GM12801 (cell line): ENCODE data around the gene SELP.

Source experiments
- CTCF ChIP-seq: IDR thresholded peaks from one replicate; pipeline ENCODE4 v1.5.1; 2011; ENCODE audit warnings: control low read depth; ENCODE audit not compliant: insufficient read length; ENCODE audit errors: extremely low read depth

SELP gene

GRCh38 chr1:169576241-169576934 lies 53.5 kb downstream of the SELP start:
- TF ChIP-seq CTCF, result no peak

GRCh38 chr1:169574336-169574735 lies 55.6 kb downstream of the SELP start:
- no peak for TF ChIP-seq CTCF

GRCh38 chr1:169572187-169572586 lies 57.7 kb downstream of the SELP start:
- no peak for TF ChIP-seq CTCF

DNA sequence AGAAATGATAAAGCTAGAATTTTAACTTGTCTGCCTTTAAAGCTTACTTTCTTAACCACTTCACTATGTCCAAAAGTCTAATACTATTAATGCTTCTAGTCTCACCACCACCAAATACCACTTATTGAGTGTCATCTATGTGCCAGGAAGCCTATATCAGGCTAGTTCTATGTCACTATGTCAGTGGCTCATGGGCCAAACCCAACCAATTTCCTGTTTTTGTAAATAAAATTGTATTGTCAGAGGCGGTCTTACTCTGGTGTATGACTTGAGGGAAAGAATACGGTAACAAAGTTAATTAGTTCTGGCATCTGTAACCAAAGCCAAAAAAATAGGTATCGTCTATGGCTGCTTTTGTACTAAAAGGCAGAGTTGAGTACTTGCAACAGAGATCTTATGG lies 58.5 kb downstream of the SELP start:
- TF ChIP-seq CTCF, result no peak

DNA sequence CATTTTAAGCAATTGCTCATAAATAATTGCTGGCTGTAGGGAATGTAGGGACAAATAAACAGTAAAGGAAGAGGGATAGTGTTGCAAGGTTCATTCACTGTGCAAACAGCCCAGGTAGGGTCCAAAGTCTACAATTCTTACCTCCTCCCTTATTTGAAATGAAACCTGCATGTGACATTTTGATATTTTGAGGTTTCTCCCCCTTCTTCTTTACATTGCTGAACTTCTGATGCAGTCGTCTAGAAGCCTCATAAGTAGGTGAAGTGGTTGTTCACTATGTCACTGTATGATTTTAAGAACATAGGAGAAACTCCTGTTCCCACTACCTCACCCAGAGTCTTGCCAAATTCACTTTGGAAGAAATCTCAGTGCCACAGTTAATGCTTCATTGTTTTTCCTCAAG lies 59.8 kb downstream of the SELP start:
- TF ChIP-seq CTCF, result no peak

DNA sequence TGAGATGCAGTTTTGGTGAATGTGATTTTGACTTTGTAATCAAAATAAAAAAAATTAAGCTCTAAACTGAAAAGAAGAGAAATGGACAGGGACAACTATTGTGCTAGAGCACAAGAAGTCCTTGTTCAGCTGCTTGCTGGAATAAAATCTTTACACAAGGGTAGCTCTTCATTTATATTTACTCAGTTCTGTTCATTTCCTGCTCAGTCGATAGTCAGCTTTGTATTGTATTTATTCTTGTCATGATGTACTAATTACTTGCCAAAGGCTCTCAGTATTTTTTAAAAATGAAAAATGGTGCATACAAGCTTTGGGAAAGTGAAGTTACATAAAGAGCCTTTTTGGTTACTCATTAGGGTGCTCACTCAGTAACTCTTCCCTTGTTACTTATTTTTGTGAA lies 61.4 kb downstream of the SELP start:
- TF ChIP-seq CTCF, result no peak

DNA sequence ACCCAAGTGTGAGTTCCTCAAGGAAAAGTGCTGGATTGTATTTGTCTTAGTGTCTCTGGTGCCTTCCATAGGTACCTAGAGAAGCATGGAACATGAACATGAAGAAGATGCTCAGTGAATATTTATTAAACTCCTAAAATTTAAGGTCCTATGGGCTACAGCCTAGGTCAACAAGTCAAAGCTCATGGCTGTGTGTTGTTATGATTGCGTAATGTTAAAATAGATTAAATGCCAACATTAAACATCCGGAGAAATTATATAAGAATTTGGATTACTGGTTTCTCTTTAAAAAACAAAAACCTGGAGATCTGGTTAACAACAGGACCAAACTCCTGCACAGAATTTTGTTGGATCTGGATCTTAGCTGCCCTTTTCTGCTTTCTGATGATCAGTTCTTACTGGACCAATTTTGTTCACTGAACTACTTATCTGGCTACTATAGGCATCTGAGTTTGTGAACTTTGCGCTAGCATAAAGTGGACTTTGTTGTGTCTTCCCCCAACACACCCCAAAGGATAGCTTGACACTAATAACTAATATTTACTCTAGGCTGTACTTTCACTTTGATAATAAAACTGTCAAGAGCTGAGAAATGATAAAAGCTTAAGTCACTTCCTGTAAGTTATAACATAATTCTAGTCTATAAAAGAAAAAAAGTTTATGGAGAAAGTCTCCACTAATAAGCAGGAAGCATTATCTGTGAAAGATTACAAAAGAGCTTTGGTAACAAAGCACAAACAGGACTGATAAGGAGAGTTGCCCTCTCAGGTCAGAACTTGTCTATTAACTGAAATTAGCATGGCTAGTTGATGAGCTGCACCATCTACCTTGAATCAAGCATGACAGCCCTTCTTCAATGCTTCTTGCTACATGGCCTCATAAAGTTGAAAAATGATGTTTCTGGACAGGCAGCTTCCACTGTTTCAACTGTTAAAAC lies 64.3 kb downstream of the SELP start:
- TF ChIP-seq CTCF, result no peak
